Renal pelvis (tissue), 4 donors: ENCODE data around the gene MASP1. TPM values are rescaled to one million over a fixed set of nuclear protein-coding genes. Genes with fewer than 3 reads are reported as not detected.
"Not testable (repeated sequence)": the region's sequence is repeated elsewhere in the genome, so short reads cannot be mapped to it uniquely, and the experiment has no call there.

ENCODE experiments used
- DNase-seq: peaks from one replicate; pipeline ENCODE4 v3.0.0-alpha.2; 2013
- polyA plus RNA-seq, 3 donors: library from polyadenylated mRNA; unstranded; fragments of 120-200 nt; gene quantifications; one replicate each; pipeline ENCODE4 v1.2.1, GENCODE V29; 2013; ENCODE audit not compliant: insufficient read length in 3 of 3

Gene MASP1
- polyA plus RNA-seq, 3 donors: 8.5 to 11.3 (median 10.2) TPM

DNA sequence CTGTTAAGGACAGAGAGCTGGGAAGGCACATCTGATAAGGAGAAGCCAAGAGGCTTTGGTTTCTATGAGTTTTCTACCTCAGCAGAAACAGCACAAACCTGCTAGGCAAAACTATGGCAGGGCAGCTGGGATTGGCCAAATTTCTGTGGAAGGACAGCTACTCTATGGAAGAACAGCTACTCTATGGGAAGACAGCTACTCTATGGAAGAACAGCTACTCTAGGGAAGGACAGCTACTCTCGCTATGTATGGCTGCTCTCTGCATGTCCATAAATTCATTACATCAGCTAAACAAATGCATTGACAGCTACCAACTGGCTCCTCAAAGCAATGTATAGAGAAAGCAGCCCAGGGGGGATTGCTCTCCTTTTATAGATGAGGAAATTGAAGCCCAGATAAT is 24.8 kb downstream of the MASP1 start:
- no peak for DNase-seq

DNA sequence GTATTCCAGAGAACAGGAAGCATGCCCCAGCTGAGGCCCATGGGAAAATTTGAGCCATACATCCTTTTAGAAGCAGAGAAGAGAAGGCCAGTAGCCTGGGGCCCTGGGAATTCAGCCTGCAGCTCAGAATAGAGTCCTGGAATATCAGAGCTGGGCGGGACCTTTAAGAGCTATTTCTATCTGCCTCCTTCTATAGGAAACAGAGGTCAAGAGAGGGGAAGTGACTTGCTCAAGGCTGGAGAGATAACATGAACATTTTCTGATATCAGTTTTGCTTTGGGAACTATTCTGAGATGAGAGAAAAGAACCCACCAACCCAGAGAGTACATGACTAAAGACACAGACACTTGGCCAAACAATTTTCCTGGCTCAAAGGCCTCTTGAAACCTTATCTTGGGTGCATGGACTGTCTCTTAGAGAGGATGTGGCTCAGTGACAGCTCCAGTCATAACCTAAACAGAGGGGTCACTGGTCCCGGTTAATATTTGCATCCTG is 26.0 kb downstream of the MASP1 start:
- no peak for DNase-seq

DNA sequence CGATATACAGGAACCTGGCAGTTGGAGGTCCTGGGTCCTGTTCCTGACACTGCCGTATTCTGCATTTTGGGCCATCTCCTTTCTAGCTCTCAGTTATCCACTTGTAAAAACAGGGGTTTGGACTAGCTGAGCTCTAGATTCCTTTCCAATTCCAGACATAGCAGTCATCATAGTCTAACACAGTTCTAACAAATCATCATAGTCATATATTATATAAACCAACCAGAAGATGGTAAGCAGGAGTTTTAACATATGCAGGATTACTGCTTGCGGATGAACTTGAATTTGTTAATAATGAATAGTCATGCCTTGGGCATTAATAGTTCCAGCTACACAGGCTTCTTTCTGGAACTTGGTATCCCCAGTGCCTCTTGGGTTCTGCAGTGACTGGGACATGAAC is 26.6 kb downstream of the MASP1 start:
- no peak for DNase-seq

DNA sequence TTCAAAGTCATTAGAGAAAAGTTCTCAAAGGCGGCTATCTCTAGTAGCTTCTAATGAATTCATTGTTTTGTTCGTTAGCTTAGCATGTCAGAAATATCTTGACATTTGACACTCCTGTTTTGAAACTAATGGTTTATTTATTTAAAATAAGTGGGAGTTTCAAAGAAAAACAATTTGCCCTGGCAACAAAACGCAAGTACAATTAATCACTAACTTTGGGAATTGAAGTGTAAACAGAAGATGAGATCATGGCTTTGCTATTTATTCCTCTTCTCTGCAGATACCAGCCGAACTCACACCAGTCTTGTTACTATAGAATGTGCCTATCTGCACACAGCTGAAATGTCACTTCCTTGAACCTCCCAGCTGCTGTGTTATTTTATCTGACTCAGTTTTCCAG is 27.5 kb downstream of the MASP1 start:
- peak; percentile 73 for DNase-seq

DNA sequence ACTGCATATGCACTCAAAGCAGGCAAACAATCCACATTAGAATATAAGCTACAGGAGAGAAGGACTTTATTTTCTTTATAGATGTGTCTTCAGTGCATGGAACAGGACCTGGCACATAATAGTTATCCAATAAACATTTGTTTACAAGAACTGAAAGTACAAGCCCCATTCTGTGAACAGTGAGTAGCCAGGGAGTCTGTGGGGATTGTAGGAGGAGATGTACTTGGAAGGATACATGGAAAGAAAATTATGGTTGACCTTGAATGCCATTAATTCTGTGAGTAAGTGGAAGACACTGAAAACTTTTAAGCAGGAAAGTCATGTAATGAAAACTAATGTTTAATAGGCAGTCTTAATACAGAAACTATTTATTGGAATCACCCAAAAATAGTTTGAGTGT is 28.3 kb downstream of the MASP1 start:
- no peak for DNase-seq

DNA sequence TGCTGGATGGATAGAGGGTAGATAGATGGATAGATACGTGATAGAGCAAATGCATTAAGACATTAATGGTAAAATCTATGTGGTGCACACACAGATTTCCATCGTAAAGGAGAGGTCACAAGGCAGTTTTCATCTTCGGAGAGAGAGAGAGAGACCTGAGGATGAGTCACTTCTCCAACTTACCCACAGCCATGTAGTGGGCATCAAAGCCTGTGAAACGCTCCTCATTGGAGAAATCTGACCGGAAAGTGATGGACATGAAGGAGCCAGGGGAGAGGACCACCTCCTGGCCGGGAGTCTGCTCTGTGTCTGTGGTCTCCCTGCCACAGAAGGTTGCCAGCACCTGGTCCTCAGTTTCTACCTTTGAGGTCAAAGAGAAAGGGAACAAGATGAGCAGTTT is 29.2 kb downstream of the MASP1 start:
- no peak for DNase-seq

DNA sequence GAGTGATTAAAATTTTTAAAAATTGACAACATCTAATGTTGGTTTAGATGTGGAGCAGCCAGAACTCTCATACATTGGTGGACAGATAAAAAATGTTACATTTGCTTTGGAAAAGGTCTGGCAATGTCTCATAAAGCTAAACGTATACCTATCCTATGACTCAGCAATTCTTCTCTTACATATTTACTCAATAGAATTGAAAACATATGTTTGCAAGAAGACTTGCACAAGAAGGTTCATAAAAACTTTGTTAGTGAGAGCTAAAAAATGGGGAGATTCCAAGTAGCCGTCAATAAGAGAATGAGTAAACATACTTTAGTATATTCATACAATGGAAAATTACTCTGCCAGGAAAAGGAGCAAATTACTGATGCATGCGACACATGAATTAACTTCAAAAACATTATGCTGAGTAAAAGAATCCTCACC is 30.0 kb downstream of the MASP1 start:
- DNase-seq: no peak

DNA sequence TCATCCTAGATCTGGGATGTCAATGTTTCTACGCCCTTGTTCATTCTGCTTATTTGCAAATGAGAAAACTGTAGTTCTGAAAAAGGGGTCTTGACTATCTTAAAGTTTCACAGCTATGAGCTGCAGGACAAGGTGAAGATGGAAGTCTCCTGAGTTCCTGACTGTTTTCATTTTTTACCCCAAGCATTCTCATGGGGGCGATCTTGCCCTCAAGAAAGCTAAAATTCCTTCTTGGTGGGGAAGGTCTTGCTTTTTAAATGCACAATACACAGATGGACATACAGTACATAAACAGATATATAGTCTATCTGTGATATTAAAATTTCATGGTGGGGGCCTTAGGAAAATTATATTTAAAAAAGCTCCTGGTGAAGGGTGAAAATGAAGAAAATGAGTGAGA is 32.4 kb downstream of the MASP1 start:
- DNase-seq: no peak

DNA sequence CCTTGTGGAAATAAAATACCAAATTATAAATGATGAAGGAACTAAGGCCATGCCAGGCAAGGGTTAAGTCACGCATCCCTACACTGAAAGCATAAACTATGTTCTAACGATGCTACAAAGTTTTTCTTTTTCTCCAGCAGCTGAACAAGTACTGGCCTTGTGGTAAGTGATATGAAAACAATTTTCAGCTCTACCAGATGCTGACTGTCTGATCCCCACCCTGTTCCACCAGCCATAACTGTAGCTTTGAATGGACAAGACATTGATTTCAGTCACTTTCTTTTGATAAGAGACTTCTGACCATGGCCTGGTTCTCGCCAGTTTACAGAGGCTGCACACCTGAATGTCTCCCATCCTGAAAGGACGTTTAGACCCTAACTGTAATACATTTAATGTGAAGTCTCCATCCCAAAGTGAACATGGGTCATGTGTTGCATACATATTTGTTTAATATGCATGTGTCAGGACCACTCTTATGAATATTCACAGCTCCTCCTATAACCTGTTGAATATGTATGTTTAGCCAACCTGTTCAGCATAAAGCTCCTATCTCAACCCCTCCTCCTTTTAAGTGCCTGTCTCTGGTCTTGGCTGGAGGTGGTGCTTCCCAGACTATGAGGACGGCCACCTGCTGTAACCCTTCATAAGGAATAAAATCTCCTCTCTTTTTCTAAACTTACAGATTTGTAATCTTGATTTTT is 33.4 kb downstream of the MASP1 start:
- DNase-seq: no peak

DNA sequence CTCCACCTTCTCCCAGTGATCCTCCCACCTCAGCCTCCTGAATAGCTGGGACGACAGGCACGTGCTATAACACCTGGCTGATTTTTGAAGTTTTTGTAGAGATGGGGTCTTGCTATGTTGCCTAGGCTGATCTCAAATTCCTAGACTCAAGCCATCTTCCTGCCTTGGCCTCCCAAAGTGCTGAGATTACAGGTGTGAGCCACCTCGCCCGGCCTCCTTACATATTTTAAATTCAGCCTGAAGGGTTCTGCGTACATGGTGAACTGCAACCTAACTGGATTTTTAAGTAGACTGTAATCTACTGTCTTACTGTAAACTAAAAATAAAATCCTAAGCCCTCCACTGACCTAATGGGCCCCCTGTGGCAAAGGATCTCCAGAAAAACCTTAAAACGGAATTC is 34.1 kb downstream of the MASP1 start:
- DNase-seq: no peak

DNA sequence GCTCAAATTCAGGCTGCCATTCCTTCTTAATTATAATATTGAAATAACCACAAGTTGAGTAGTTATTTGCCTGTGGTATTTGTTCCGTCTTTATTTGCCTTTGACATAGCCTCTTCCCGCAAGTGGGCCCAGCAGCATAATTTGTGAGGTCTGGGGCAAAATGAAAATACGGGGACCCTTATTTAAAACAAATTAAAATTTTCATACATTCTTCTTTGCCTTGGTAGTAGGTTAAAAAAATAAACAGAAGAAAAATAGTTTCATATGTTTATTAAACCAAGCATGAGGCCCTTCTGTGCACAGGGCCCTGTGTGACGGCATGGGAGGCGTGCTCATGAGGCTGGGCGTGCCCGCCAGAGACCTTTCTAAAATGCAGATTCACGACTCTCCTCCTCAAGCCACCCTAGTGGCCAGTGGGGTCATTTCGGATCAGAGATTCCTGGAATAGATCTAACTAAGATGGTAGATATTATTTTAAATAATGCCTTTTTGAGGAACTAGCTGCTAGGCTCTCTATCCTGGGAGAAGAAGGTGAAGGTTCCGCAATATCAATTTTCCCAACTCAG is 35.4 kb downstream of the MASP1 start:
- DNase-seq: no peak

DNA sequence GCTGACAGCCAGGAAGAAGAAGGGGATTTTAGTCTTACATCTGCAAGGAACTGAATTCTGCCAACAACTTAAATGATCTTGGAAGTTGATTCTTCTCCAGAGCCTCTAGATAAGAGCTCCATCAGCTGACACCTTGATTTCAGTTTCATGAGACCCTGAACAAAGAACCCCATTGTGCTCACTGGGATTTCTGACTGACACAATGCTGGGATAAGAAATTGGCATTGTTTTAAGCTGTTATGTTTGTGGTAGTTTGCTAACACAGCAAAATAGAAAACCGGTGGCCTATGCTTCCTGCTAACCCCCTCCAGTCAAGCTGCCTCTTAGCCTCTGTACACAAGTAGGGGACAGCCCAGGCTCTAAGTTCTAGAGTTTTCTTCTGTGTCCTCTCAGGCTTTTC is 36.2 kb downstream of the MASP1 start:
- no peak for DNase-seq

DNA sequence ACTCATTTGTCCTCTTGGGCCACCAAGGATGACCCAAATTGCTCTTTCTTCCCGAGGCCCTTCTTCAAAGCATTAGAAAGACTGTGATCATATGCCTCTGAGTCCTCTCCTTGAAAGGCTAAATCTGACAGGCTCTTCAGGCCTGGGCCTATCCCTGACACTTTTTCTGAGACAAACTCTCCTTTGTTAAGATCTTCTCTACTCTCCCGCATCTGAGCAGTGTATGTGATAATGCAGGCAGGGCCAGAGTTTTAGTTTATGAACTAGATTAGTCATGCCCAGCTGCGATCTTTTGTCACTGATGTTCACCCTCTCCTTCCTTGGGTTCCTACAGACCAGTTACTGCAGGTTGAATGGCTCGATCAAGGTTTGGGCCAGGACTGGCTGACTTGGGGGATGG is 39.2 kb downstream of the MASP1 start:
- DNase-seq: no peak

DNA sequence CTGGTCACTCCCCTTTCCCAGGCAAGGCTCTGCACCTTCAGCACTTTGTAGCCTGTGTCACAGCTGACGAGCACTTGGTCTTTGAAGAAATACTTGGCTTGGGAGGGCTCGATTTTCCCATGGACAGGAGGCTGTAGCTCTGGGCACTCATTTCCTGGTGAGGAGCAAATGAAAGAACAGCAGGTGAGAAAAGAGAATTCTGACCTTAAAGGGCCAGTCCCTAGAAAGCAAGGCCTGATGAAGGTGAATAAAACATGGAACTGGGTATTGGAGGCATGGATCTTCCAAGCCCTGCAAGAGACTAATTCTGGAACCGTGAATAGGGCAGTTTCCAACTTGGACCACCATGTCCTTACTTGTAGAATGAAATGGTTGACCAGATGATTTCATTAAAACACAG is 39.9 kb downstream of the MASP1 start:
- no peak for DNase-seq

DNA sequence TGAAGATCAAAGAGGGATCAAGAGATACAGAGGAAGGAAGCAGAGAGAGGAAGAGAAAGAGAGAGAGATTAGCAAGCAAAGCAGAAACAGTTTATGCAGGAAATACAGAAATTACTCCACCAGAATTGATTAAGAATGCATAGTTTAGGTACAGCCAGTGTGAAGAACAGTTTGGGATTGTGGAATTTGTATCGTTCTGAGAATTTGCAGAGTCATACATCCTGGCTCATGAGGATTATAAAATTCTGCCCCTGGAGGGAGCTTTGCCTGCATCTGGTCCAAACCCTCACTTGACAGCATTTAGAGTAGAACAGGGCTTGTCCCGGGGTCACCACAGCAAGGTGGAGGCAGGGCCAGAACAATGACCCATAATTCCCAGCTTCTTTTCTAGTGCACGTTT is 44.1 kb downstream of the MASP1 start:
- no peak for DNase-seq

DNA sequence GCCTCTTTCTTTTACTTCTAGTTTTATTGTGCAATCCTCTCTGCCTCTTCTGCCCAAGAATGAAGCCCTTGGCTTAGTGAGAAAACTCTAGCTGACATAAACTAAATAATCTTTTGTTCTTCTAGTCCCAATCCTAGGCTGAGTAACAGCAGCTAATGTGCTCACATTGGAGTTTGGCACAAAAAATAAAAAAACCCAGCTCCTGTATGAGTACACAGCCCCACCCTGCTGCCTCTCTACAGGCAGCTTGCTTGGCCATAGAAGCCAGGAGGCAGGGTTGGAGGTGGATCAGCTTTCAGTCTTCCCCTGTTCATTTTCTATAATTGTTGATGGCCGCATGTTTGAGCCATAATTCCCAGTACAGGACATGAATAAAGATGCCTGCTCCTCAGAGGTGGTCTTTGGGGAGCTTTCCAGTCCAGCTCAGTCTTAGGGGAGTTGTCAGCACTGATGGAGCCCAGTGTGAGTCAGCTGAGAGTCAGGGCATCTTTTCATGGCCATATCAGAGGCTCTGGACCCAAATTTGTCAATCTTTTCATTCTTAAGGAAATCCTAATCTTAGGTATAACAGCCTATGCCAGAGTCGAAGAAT is 47.5 kb downstream of the MASP1 start:
- no peak for DNase-seq

DNA sequence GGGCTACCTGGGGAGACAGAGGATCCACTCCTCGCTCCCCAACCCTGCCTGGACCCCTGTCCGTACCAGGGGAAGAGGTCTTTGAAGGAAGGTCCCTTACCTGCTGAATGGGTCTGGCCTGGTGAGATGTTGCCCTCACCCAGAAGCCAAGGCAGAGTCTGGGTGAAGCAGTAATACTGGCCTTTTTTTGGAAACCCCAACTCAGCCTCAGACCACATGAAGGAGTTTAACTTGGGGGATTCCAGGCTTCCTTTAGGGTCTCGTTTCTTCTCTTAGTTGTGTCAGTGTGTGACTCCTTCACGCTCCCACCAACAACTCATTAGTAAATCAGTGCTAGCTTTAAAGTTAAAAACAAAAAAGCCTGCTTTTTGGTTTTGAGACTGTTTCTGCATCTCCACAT is 48.6 kb downstream of the MASP1 start:
- no peak for DNase-seq

DNA sequence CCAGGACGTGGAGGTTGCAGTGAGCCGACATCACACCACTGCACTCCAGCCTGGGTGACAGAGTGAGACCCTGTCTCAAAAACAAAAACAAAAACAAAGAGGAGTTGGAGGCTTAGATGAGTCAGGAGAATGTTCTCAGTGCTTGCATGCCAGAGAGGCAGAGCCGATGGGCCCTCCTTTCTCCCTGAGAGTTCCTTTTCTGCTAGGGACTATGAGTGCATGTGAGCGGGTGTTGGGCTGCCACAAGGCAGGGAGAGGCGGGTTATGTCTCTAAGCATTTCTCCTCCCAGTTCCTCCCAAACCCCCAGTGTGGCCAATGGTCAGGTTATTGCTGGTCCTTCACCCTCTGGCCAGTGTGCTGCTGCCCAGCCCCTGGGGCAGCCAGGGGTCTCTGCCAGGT is 49.1 kb downstream of the MASP1 start:
- no peak for DNase-seq

DNA sequence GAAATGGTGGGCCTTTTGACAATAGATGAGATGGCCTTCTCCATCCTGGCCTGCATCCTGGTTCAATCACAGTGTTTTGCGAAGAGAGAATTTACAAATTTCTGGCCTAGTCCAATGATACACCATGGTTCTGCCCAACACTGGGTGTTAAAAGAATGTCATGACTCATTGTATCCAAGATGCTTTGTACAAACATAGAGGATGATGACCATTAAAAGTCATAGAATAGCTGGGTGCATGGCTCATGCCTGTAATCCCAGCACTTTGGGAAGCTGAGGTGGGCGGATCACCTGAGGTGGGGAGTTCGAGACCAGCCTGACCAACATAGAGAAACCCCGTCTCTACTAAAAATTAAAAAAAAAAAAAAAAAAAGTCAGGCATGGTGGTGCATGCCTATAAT is 52.7 kb downstream of the MASP1 start:
- DNase-seq: not testable (repeated sequence)

DNA sequence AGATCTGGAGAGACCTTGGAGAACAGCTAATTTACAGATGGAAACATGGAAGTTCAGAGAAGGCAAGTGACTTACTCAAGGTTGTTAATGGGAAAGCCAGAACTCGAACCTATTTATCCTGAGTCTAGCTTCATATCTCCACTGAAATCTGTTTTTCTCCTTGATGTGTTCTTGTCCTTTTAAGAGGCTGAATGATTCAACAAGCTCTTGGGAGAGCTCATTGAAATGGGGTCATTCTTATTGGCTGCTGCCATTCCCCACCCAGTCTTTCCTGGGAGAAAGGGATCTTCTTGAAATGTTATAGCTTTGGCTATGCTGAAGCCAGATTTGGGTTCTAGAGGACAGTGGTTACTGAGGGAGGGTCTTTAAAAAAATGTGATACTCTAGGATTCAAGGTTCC is 53.3 kb downstream of the MASP1 start:
- DNase-seq: no peak

DNA sequence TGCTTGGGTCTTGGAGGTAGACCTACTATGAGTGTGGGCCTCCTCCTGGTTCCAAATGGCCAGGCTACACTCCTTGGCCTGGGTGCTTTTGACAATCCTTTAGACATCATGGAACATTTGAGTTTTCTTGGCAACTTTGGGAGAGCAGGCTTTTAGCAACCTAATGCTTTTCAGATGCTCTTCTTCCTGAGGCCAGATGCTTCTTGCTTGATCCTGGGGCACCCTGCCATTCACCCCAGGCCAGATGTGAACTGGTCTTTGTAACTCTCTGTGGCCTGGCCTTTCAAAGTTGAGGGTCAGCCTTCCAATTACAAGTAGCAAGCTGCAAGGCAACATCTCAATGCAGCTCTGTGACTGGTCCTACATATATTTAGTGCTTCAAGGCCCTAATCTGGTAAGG is 53.8 kb downstream of the MASP1 start:
- DNase-seq: no peak

DNA sequence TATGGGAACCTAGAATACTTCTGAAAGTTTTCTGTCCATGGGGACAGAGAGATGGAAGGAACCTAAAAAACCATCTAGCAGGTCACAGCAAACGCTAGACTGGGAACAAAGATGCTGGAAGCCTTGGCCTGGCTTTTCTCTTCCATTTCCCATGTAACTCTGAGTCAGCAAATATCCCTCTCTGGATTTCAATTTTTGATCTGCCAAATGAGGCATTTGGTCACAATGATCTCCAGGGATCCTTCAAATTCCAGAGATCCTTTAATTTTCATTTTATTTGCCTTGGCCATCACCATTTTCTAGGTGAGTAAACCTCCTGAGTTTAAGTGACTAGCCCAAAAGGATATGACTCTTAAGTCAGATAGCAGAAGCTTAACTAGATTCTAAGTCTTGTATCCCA is 54.6 kb downstream of the MASP1 start:
- DNase-seq: no peak

DNA sequence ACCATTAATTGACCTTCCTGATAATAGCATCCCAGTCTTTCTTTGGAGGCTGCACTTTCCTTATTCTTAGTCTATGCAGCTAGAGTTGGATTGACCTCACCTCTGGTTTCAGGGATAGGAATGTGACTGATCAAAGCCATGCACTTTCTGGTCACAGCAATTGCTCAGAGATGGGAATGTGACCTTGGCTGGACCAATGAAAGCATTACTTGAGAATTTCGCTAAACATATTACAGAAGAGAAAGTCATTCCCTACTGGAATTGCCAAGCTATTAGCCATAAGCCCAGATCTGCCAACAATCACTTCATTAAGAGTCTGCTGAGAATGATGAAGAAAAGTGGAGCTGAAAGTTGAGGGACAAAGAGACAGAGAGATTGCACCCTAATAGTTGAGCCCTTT is 61.5 kb downstream of the MASP1 start:
- DNase-seq: no peak

DNA sequence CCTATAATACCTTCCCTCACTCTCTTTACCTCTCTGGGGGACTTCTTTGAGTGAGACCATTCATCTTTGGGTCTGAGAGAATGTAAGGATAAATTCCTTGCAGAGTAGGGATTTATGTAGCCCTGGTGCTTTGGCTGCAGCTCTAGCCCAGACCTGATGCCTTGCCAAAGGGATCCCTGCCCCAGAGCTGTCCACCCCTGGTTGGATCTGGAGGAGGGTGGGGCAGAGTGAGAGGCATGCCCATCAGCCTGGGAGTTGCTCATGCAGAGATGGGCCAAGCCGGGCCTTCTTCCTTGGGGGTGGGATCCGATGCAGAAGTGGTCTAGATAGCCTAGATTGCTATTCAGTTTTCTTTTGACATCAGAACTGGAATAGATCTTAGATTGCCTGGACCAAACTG is 62.8 kb downstream of the MASP1 start:
- DNase-seq: no peak
